NB4 (cell line): ENCODE measurements around the gene ZNF407.

Source experiments
- CTCF ChIP-seq: IDR thresholded peaks from one replicate; pipeline ENCODE4 v1.5.1; 2012; ENCODE audit warnings: low read depth, low read length
- POLR2A ChIP-seq: IDR thresholded peaks from 2 replicates; pipeline ENCODE4 v1.6.1; 2011; ENCODE audit warnings: mild to moderate bottlenecking; ENCODE audit not compliant: insufficient read length; ENCODE audit errors: extremely low read depth

GRCh38 chr18:74569401-74569800 lies 28.3 kb upstream of the ZNF407 start:
- TF ChIP-seq POLR2A (no peak), CTCF (no peak)
